Uterus (tissue), 4 donors: ENCODE results near the gene SYT12. TPM values are rescaled to one million over a fixed set of nuclear protein-coding genes. Genes with fewer than 3 reads are reported as not detected.

Source experiments
- DNase-seq, 2 donors: peaks; one replicate each; pipeline ENCODE4 v3.0.0-alpha.2; 2019 to 2020
- H3K27ac ChIP-seq, 2 donors: fragments of 200-600 bp; sonication (generic); 1 replicate in 1 of 2; 2 replicates in 1 of 2; pipeline ENCODE4 v1.5.1; 2016 to 2018
- H3K27me3 ChIP-seq, 2 donors: fragments of 200-600 bp; sonication (generic); one replicate each; pipeline ENCODE4 v1.5.1; 2018 to 2019; ENCODE audit warnings: control low read depth in 1 of 2
- H3K36me3 ChIP-seq, 2 donors: fragments of 200-600 bp; sonication (generic); one replicate each; pipeline ENCODE4 v1.5.1; 2019; ENCODE audit warnings: control low read depth in 1 of 2
- H3K4me1 ChIP-seq, 2 donors: fragments of 200-600 bp; sonication (generic); one replicate each; pipeline ENCODE4 v1.5.1; 2018 to 2019; ENCODE audit warnings: control low read depth in 1 of 2
- H3K4me3 ChIP-seq, 2 donors: fragments of 200-600 bp; sonication (generic); 1 replicate in 1 of 2; 2 replicates in 1 of 2; pipeline ENCODE4 v1.5.1; 2018 to 2019; ENCODE audit warnings: mild to moderate bottlenecking in 1 of 2
- H3K9me3 ChIP-seq, 2 donors: fragments of 200-600 bp; sonication (generic); one replicate each; pipeline ENCODE4 v1.5.1; 2019; ENCODE audit warnings: control low read depth in 1 of 2
- CTCF ChIP-seq, 4 experiments: fragments of 200-600 bp in 2 of 4; fragments of 450-650 bp in 2 of 4; sonication (generic) in 2 of 4; IDR thresholded peaks; one replicate each; pipeline ENCODE4 v1.5.1; 2016 to 2019; ENCODE audit warnings: antibody characterized with exemption in 4 of 4, mild to moderate bottlenecking in 2 of 4, moderate library complexity in 1 of 4
- POLR2A ChIP-seq, 2 donors: fragments of 450-650 bp; IDR thresholded peaks; one replicate each; pipeline ENCODE4 v1.6.1; 2016; ENCODE audit warnings: antibody characterized with exemption in 2 of 2, mild to moderate bottlenecking in 1 of 2, moderate library complexity in 1 of 2
- intact Hi-C: fragments of 100-400 bp; cut with DNase I; formaldehyde crosslinking; loops from one replicate; pipeline ENCODE4 v1.15.1; 2023; ENCODE audit warnings: low total_unique reads
- total RNA-seq, 4 donors: library from RNA; depleted of rRNA in 3 of 4; stranded (reverse); fragments of >200 nt in 3 of 4; gene quantifications; one replicate each; pipeline versions ENCODE4 v1.1.0 to v1.2.4, GENCODE V29; 2014 to 2023
- donor health status: DM: yes; HTN: yes; CAD: no.

Gene SYT12
- total RNA-seq, 4 donors from 2014 or later, result 0.55 to 0.61 TPM; not detected in 2

GRCh38 chr11:67052891-67053290, 30.0 kb downstream of the SYT12 start:
- Histone ChIP-seq H3K9me3 (no peaks in the 10 kb centered on the region), H3K27ac (no peak overlapping the region)

GRCh38 chr11:67053896-67054329, 31.0 kb downstream of the SYT12 start:
- DNase-seq, result peak; percentile 28 to 46
- Histone ChIP-seq H3K4me3 (no peak overlapping the region), H3K4me1 (no peaks in the 10 kb centered on the region), H3K27ac (no peak overlapping the region), H3K9me3 (no peaks in the 10 kb centered on the region), H3K36me3 (no peaks in the 10 kb centered on the region), H3K27me3 (no peaks in the 10 kb centered on the region)
- intact Hi-C loops, result no loop called here
- TF ChIP-seq CTCF (IDR thresholded peaks at IDR 0.05) (peak; percentile 23 to 64 (median 56)), POLR2A (IDR thresholded peaks at IDR 0.05) (no peak)

More at GRCh38 chr11:67052891-67053290, 30.0 kb downstream of the SYT12 start:
- H3K4me3 ChIP-seq, result no peak overlapping the region
- no peaks in the 10 kb centered on the region for H3K36me3 ChIP-seq
- no peak for TF ChIP-seq POLR2A (IDR thresholded peaks at IDR 0.05)
- no peak for TF ChIP-seq CTCF (IDR thresholded peaks at IDR 0.05)
- intact Hi-C loops, result no loop called here
- no peaks in the 10 kb centered on the region for H3K27me3 ChIP-seq
- DNase-seq, result no peak
- no peaks in the 10 kb centered on the region for H3K4me1 ChIP-seq

GRCh38 chr11:67054346-67054835, 31.5 kb downstream of the SYT12 start:
- Histone ChIP-seq H3K27me3 (no peaks in the 10 kb centered on the region), H3K4me3 (no peak overlapping the region), H3K9me3 (no peaks in the 10 kb centered on the region), H3K36me3 (no peaks in the 10 kb centered on the region), H3K27ac (no peak overlapping the region), H3K4me1 (no peaks in the 10 kb centered on the region)
- intact Hi-C loops, result no loop called here
- no peak for DNase-seq
- TF ChIP-seq POLR2A (IDR thresholded peaks at IDR 0.05), result no peak
- TF ChIP-seq CTCF (IDR thresholded peaks at IDR 0.05), result no peak

- Histone ChIP-seq H3K4me3 (no peak overlapping the region), H3K4me1 (no peaks in the 10 kb centered on the region), H3K9me3 (no peaks in the 10 kb centered on the region), H3K27ac (no peak overlapping the region), H3K27me3 (no peaks in the 10 kb centered on the region), H3K36me3 (no peaks in the 10 kb centered on the region)
- TF ChIP-seq CTCF (IDR thresholded peaks at IDR 0.05) (no peak), POLR2A (IDR thresholded peaks at IDR 0.05) (no peak)
- DNase-seq, result no peak
- intact Hi-C loops, result no loop called here
Measured at GRCh38 chr11:67054836-67055523, 32.0 kb downstream of the SYT12 start.

- Histone ChIP-seq H3K9me3 (no peaks in the 10 kb centered on the region), H3K36me3 (no peaks in the 10 kb centered on the region), H3K27ac (peak overlapping the region in 1 of 2 donors; percentile 77), H3K4me1 (no peaks in the 10 kb centered on the region), H3K27me3 (no peaks in the 10 kb centered on the region), H3K4me3 (peak overlapping the region; percentile 29 to 70)
- intact Hi-C loops, result no loop called here
- TF ChIP-seq CTCF (IDR thresholded peaks at IDR 0.05) (no peak), POLR2A (IDR thresholded peaks at IDR 0.05) (no peak)
- peak in 1 of 2 donors; percentile 32 for DNase-seq
Measured at GRCh38 chr11:67055812-67056211, 32.9 kb downstream of the SYT12 start.
